Left lung (tissue), 10 donors: ENCODE results near the gene PTGIS. TPM values are rescaled to one million over a fixed set of nuclear protein-coding genes. Genes with fewer than 3 reads are reported as not detected.

Source experiments
- ATAC-seq: fragments of 200-7000 bp; cut with Tn5 transposase; one replicate; pipeline ENCODE4 v1.9.1; 2020; ENCODE audit warnings: moderate library complexity
- DNase-seq, 4 donors: peaks; one replicate each; pipeline ENCODE4 v3.0.0-alpha.2; 2013 to 2020
- H3K27ac ChIP-seq, 2 donors: fragments of 200-600 bp; sonication (generic) in 1 of 2; one replicate each; pipeline versions ENCODE4 v1.5.0 to v1.8.0; 2020 to 2021
- H3K27me3 ChIP-seq, 2 donors: fragments of 200-600 bp; sonication (generic) in 1 of 2; one replicate each; pipeline versions ENCODE4 v1.5.0 to v1.8.0; 2020 to 2021
- H3K36me3 ChIP-seq, 2 donors: fragments of 200-600 bp; sonication (generic) in 1 of 2; one replicate each; pipeline versions ENCODE4 v1.5.0 to v1.8.0; 2020 to 2021
- H3K4me1 ChIP-seq, 2 donors: fragments of 200-600 bp; one replicate each; pipeline ENCODE4 v1.8.0; 2021
- H3K4me3 ChIP-seq, 2 donors: fragments of 200-600 bp; sonication (generic) in 1 of 2; one replicate each; pipeline versions ENCODE4 v1.5.0 to v1.8.0; 2020 to 2021; ENCODE audit warnings: mild to moderate bottlenecking in 1 of 2
- H3K9me3 ChIP-seq, 2 donors: fragments of 200-600 bp; sonication (generic) in 1 of 2; one replicate each; pipeline versions ENCODE4 v1.5.0 to v1.8.0; 2020 to 2021
- intact Hi-C, 2 donors: fragments of 100-400 bp; cut with DNase I; formaldehyde crosslinking; loops; one replicate each; pipeline versions ENCODE4 v1.11.2 to v1.14.2; 2022
- polyA plus RNA-seq, 6 donors: library from polyadenylated mRNA; unstranded; fragments of 120-200 nt; gene quantifications; one replicate each; pipeline ENCODE4 v1.2.1, GENCODE V29; 2013; ENCODE audit not compliant: insufficient read length in 6 of 6
- total RNA-seq, 2 donors: library from RNA; stranded (reverse); fragmentation: NEBNext Ultra II Directional; extraction: Animal tissue kit (Norgen Biotek cat#: 25700); gene quantifications; one replicate each; pipeline ENCODE4 v1.2.1, GENCODE V29; 2021
- TF ChIP-seq, protein P1 (sequence below), 2 donors: fragments of 200-600 bp; sonication (generic) in 1 of 2; IDR thresholded peaks; one replicate each; pipeline versions ENCODE4 v1.5.0 to v1.8.0; 2021; ENCODE audit warnings: antibody characterized with exemption in 2 of 2
- donor health status: DM: no; HTN: yes; CAD: no.
- donor health status: DM: no; HTN: no; CAD: no.

The PTGIS gene
- total and polyA plus RNA-seq, 8 donors: 6.2 to 46.0 (median 7.0) TPM

DNA sequence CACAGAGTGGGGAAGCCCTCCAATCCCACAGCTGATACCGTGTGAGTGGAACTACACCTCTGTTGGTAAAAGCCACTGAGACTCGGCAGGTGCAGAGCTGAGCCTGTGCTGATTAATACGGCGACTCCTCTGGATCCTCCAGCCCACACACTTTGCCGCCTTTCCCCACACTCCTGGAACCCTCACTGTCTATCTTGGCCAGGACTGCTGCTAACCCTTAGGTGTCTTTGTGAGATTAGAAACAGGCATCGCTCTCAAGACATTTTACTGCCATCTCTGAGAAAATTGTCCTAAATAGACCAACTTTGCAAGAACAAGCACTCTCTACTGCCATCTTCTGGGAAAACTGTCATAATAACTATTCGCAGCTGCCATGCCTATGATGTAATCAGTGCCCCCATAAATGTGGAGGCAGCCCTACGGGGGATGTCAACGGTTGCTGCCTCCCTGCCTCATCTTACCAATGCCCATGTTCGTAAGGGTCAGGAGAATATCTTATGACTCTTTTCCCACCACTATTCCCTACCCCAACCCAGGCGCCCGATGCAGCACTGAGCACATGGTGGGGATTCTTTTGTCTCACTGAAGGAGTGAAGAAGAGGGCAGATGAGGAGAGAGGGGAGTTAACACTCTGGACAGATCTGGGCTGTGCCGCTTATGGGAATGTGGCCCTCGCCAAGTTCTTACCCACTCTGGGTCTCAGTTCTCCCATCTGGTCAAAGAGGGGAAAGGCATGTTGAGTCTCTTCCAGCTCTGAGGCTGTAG lies 59.3 kb downstream of the PTGIS start:
- Histone ChIP-seq H3K27me3 (peaks cover 0 to 40% of the 10 kb centered on the region in 2 donors), H3K9me3 (no peaks in the 10 kb centered on the region), H3K4me1 (no peaks in the 10 kb centered on the region), H3K4me3 (no peak overlapping the region), H3K36me3 (no peaks in the 10 kb centered on the region), H3K27ac (no peak overlapping the region)
- ATAC-seq (no peak), DNase-seq (peak in 2 of 4 donors; percentile 13 to 49)
- intact Hi-C loops: loop anchor here in 1 of 2 donors (10.0 kb wide), 1 partner anchor 174 kb away; no protein-coding TSS in a partner anchor
- TF ChIP-seq, protein P1, sequence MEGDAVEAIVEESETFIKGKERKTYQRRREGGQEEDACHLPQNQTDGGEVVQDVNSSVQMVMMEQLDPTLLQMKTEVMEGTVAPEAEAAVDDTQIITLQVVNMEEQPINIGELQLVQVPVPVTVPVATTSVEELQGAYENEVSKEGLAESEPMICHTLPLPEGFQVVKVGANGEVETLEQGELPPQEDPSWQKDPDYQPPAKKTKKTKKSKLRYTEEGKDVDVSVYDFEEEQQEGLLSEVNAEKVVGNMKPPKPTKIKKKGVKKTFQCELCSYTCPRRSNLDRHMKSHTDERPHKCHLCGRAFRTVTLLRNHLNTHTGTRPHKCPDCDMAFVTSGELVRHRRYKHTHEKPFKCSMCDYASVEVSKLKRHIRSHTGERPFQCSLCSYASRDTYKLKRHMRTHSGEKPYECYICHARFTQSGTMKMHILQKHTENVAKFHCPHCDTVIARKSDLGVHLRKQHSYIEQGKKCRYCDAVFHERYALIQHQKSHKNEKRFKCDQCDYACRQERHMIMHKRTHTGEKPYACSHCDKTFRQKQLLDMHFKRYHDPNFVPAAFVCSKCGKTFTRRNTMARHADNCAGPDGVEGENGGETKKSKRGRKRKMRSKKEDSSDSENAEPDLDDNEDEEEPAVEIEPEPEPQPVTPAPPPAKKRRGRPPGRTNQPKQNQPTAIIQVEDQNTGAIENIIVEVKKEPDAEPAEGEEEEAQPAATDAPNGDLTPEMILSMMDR (IDR thresholded peaks at IDR 0.05): peak; percentile 20 to 25

DNA sequence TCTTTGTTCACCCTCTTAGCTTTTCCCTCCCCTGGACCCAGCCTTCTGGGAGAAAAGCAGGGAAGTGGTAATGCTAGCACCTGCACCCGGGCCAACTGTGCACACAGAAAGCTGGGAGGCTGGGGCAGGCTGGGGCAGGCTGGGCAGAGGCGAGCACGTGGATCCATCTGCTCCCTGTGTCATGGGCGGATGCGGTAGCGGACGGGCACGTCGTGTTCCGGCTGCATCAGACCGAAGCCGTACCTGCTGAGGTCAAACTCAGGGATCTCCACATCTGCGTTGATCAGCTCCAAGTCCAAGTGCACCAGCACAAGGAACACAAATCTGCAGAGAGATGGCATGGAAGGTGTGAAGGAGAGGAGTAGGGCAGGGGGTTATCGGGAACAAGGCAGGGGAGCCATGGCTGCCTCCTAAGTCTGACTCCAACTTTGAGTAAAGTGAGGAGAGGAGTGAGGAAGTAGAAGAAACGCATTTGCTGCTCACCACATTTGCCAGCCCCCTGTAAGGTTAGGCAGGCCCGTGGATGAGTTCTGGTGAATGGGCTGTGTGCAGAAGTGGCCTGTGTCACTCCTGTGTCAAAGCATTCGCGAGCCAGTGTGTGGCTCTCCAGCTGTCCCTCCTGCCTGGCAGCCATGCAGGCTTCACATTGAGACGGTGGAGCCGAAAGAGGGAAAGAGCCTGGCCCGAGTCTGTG lies 60.0 kb downstream of the PTGIS start:
- peak in 1 of 4 donors; percentile 76 for DNase-seq
- intact Hi-C loops: loop anchor here in 1 of 2 donors (10.0 kb wide), 1 partner anchor 173 kb away; no protein-coding TSS in a partner anchor
- TF ChIP-seq, protein P1 (IDR thresholded peaks at IDR 0.05): no peak

DNA sequence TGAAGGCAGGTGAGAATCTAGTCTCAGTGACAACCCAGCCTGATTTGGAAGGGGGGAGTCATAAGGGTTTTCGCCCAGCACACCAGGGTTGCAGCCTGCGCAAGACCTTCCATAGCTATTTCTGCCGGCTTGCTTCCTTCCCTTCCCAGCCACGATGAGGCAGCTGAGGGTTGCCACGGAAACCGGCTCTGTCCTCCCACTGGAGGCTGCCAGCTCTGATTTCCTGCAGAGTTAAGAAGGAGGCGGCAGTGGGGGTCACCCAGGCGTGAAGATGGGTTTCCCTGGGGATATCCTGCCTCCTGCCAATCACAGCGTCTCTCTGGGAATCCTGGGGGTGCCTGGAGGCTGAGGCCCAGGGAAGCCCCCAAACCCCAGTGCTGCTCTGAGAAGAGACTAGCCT lies 62.4 kb downstream of the PTGIS start:
- H3K27me3 ChIP-seq: peaks cover 0 to 50% of the 10 kb centered on the region in 2 donors
- H3K4me1 ChIP-seq: no peaks in the 10 kb centered on the region
- H3K4me3 ChIP-seq: no peak overlapping the region
- DNase-seq (peak in 1 of 4 donors; percentile 73), ATAC-seq (peak; percentile 42)
- TF ChIP-seq, protein P1 (IDR thresholded peaks at IDR 0.05): no peak
- intact Hi-C loops: loop anchor here in 1 of 2 donors (10.0 kb wide), 1 partner anchor 171 kb away; no protein-coding TSS in a partner anchor
- no peak overlapping the region for H3K27ac ChIP-seq
- no peaks in the 10 kb centered on the region for H3K9me3 ChIP-seq
- H3K36me3 ChIP-seq: no peaks in the 10 kb centered on the region

More for the DNA sequence above, 60.0 kb downstream of the PTGIS start:
- Histone ChIP-seq H3K4me1 (no peaks in the 10 kb centered on the region), H3K4me3 (no peak overlapping the region), H3K27ac (no peak overlapping the region), H3K27me3 (peaks cover 0 to 47% of the 10 kb centered on the region in 2 donors), H3K36me3 (no peaks in the 10 kb centered on the region), H3K9me3 (no peaks in the 10 kb centered on the region)
- no peak for ATAC-seq

DNA sequence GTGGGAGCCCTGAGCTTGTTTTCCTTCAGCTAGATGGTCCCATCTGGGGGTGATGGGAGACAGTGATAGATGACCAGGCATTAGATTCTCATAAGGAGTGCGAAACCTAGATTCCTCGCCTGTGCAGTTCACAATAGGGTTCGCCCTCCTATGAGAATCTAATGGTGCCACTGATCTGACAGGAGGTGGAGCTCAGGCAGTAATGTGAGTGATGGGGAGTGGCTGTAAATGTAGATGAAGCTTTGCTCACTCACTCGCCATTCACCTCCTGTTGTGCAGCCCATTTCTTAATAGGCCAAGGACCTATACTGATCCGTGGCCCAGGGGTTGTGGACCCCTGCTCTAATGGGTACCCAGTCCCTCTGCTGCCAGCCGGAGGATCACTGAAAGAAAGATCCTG lies 64.8 kb downstream of the PTGIS start:
- TF ChIP-seq, protein P1 (IDR thresholded peaks at IDR 0.05): no peak
- Histone ChIP-seq H3K27ac (no peak overlapping the region), H3K4me3 (no peak overlapping the region), H3K4me1 (no peaks in the 10 kb centered on the region), H3K9me3 (no peaks in the 10 kb centered on the region), H3K27me3 (peaks cover 0 to 39% of the 10 kb centered on the region in 2 donors), H3K36me3 (no peaks in the 10 kb centered on the region)
- intact Hi-C loops: loop anchor here in 1 of 2 donors (10.0 kb wide), 1 partner anchor 168 kb away; no protein-coding TSS in a partner anchor
- DNase-seq (no peak), ATAC-seq (no peak)

DNA sequence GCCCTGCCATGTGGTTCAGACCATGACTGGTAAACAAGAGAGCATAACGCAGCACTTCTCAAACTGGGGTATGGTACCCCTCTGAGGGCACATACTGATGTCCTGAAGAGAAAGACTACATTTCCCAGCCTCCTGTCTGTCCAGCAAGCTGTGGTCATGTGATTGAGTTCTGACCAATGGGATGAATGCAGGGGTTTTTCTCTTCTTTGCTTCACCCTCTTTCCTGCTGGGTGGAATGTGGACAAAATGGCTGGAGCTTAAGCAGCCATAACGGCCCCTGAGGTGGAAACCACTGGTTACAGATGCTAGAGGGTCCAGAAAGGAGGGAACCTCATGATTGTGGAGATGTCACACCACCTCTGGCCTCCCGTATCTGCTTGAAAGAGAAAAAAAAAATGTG lies 66.0 kb downstream of the PTGIS start:
- no peak for ATAC-seq
- TF ChIP-seq, protein P1 (IDR thresholded peaks at IDR 0.05): no peak
- no peak overlapping the region for H3K4me3 ChIP-seq

More for the DNA sequence above, 66.0 kb downstream of the PTGIS start:
- Histone ChIP-seq H3K36me3 (no peaks in the 10 kb centered on the region), H3K4me1 (no peaks in the 10 kb centered on the region), H3K27me3 (peaks cover 0 to 44% of the 10 kb centered on the region in 2 donors), H3K9me3 (no peaks in the 10 kb centered on the region), H3K27ac (no peak overlapping the region)
- intact Hi-C loops: loop anchor here in 1 of 2 donors (10.0 kb wide), 1 partner anchor 167 kb away; no protein-coding TSS in a partner anchor
- no peak for DNase-seq
